ENCODE data around the gene CTXND2.
"Not testable (repeated sequence)": the region's sequence is repeated elsewhere in the genome, so short reads cannot be mapped to it uniquely, and the experiment has no call there.

DNA sequence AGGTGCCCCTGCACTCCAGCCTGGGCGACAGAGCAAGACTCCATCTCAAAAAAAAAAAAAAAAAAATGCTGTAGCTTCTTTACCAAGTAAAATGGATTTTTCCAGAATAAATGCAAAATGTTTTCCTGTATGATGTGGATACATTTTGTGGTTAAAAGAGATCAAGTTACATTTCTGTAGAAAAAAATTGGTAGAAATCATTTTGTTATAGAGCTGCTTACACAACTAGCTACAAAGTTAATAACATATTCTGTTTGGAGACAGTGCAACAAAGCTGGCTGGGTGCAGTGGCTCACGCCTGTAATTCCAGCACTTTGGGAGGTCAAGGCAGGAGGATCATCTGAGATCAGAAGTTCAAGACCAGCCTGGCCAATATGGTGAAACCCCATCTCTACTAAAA lies 8.0 kb upstream of the CTXND2 start:
- TF ChIP-seq, protein P1, sequence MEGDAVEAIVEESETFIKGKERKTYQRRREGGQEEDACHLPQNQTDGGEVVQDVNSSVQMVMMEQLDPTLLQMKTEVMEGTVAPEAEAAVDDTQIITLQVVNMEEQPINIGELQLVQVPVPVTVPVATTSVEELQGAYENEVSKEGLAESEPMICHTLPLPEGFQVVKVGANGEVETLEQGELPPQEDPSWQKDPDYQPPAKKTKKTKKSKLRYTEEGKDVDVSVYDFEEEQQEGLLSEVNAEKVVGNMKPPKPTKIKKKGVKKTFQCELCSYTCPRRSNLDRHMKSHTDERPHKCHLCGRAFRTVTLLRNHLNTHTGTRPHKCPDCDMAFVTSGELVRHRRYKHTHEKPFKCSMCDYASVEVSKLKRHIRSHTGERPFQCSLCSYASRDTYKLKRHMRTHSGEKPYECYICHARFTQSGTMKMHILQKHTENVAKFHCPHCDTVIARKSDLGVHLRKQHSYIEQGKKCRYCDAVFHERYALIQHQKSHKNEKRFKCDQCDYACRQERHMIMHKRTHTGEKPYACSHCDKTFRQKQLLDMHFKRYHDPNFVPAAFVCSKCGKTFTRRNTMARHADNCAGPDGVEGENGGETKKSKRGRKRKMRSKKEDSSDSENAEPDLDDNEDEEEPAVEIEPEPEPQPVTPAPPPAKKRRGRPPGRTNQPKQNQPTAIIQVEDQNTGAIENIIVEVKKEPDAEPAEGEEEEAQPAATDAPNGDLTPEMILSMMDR (IDR thresholded peaks at IDR 0.05), result not testable (repeated sequence)
- TF ChIP-seq POLR2AphosphoS5 (IDR thresholded peaks at IDR 0.05), result not testable (repeated sequence)
